DOHH2 (cell line): ENCODE data around the gene JUP.

Experiments used
- CTCF ChIP-seq: fragments of 200-600 bp; sonication (generic); IDR thresholded peaks from one replicate; pipeline ENCODE4 v1.5.1; 2014; ENCODE audit warnings: antibody characterized with exemption, mild to moderate bottlenecking, low read depth, low read length; ENCODE audit not compliant: poor library complexity, severe bottlenecking
- EZH2phosphoT487 ChIP-seq: fragments of 200-600 bp; sonication (generic); IDR thresholded peaks from 2 replicates; pipeline ENCODE4 v1.6.1; 2017; ENCODE audit warnings: borderline replicate concordance, mild to moderate bottlenecking, antibody characterized with exemption, low read length, moderate library complexity, mixed read lengths

GRCh38 chr17:41750862-41751261 is 35.6 kb downstream of the JUP start:
- TF ChIP-seq CTCF (no peak), EZH2phosphoT487 (no peak)
